SU-DHL-6 (cell line): ENCODE measurements around the gene P2RX2.

Source experiments
- EZH2phosphoT487 ChIP-seq: fragments of 200-600 bp; sonication (generic), shearing (Covaris generic); conservative IDR thresholded peaks from 2 replicates; pipeline ENCODE4 v1.6.1; 2018; ENCODE audit warnings: mild to moderate bottlenecking, antibody characterized with exemption, low read length, moderate library complexity, mixed read lengths
- TF ChIP-seq, protein P1 (sequence below): fragments of 200-600 bp; sonication (generic); IDR thresholded peaks from one replicate; pipeline ENCODE4 v1.5.1; 2017; ENCODE audit warnings: antibody characterized with exemption, mild to moderate bottlenecking, low read length, moderate library complexity; ENCODE audit not compliant: insufficient read depth, poor library complexity, severe bottlenecking

DNA sequence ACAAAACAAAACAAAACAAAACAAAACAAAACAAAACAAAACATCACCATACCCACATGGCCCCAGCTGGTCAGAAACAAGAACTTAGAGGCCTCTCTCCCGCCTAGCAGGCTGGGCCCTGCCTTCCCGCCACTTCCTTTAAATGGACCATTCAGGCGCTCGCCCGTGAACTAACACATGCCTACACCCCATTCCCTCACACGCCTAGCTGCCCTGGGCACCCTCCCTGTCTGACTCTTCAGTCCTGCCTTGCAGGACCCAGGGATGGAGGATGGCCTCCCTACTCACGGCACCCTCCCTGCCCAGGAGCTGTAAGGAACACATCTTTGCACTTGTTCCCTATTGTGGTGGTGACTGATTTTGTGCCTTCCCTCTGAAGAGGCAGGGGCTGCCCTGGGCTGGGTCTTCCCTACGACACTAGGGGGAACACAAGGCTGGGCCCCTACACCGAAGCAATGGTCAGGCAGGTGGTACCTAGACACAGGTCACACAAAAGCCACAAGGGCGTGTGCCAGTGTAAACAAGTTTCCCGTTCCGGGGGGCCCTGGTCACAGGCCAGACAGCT is 21.5 kb downstream of the P2RX2 start:
- TF ChIP-seq, protein P1, sequence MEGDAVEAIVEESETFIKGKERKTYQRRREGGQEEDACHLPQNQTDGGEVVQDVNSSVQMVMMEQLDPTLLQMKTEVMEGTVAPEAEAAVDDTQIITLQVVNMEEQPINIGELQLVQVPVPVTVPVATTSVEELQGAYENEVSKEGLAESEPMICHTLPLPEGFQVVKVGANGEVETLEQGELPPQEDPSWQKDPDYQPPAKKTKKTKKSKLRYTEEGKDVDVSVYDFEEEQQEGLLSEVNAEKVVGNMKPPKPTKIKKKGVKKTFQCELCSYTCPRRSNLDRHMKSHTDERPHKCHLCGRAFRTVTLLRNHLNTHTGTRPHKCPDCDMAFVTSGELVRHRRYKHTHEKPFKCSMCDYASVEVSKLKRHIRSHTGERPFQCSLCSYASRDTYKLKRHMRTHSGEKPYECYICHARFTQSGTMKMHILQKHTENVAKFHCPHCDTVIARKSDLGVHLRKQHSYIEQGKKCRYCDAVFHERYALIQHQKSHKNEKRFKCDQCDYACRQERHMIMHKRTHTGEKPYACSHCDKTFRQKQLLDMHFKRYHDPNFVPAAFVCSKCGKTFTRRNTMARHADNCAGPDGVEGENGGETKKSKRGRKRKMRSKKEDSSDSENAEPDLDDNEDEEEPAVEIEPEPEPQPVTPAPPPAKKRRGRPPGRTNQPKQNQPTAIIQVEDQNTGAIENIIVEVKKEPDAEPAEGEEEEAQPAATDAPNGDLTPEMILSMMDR: no peak
- no peak for TF ChIP-seq EZH2phosphoT487
